Calu3 (cell line): ENCODE results near the gene IL5. TPM values are rescaled to one million over a fixed set of nuclear protein-coding genes. Genes with fewer than 3 reads are reported as not detected.
A peak's percentile ranks its signal among the peaks of the same experiment; 100 is the strongest.

Experiments
- BruUV-seq: library from RNA; stranded (reverse); fragments of 400-500 nt; replicated peaks from 2 replicates; lab custom pipeline; 2021; lab: Mats Ljungman, UMichigan
- CTCF ChIA-PET: fragments of 300-600 bp; sonication (Branson Sonifier 250); formaldehyde crosslinking; loops from one replicate; lab custom pipeline; 2022; ENCODE audit warnings: antibody characterized with exemption; lab: Charles Lee
- DNase-seq: peaks from one replicate; pipeline ENCODE4 v3.0.0; 2022
- H3K27ac Mint-ChIP-seq: one replicate; pipeline ENCODE4 v1.8.0; 2022; ENCODE audit warnings: mixed read lengths; ENCODE audit not compliant: unreplicated experiment
- H3K27me3 Mint-ChIP-seq: one replicate; pipeline ENCODE4 v1.8.0; 2022; ENCODE audit warnings: mixed read lengths; ENCODE audit not compliant: unreplicated experiment
- H3K36me3 Mint-ChIP-seq: one replicate; pipeline ENCODE4 v1.8.0; 2022; ENCODE audit warnings: mild to moderate bottlenecking, moderate library complexity, mixed read lengths; ENCODE audit not compliant: insufficient read depth, unreplicated experiment
- H3K4me1 Mint-ChIP-seq: one replicate; pipeline ENCODE4 v1.8.0; 2022; ENCODE audit warnings: mild to moderate bottlenecking, low read depth, mixed read lengths; ENCODE audit not compliant: unreplicated experiment
- H3K4me3 Mint-ChIP-seq: one replicate; pipeline ENCODE4 v1.8.0; 2022; ENCODE audit warnings: mild to moderate bottlenecking, low read depth, moderate library complexity, mixed read lengths; ENCODE audit not compliant: unreplicated experiment
- H3K9me3 Mint-ChIP-seq: one replicate; pipeline ENCODE4 v1.8.0; 2022; ENCODE audit warnings: low read depth, mixed read lengths; ENCODE audit not compliant: unreplicated experiment
- intact Hi-C: fragments of 100-400 bp; cut with micrococcal nuclease; formaldehyde crosslinking; loops from one replicate; pipeline ENCODE4 v1.10.0; 2022; ENCODE audit not compliant: unreplicated experiment
- total RNA-seq: library from RNA; stranded (reverse); gene quantifications from 2 replicates; pipeline ENCODE4 v1.2.3, GENCODE V29; 2022
- TF ChIP-seq, protein P1 (sequence below): fragments of 200-600 bp; IDR thresholded peaks from one replicate; pipeline ENCODE4 v1.8.0; 2022; ENCODE audit warnings: antibody characterized with exemption; ENCODE audit not compliant: unreplicated experiment

The IL5 gene
- total RNA-seq, 1 experiment from 2014 or later, result not detected

DNA sequence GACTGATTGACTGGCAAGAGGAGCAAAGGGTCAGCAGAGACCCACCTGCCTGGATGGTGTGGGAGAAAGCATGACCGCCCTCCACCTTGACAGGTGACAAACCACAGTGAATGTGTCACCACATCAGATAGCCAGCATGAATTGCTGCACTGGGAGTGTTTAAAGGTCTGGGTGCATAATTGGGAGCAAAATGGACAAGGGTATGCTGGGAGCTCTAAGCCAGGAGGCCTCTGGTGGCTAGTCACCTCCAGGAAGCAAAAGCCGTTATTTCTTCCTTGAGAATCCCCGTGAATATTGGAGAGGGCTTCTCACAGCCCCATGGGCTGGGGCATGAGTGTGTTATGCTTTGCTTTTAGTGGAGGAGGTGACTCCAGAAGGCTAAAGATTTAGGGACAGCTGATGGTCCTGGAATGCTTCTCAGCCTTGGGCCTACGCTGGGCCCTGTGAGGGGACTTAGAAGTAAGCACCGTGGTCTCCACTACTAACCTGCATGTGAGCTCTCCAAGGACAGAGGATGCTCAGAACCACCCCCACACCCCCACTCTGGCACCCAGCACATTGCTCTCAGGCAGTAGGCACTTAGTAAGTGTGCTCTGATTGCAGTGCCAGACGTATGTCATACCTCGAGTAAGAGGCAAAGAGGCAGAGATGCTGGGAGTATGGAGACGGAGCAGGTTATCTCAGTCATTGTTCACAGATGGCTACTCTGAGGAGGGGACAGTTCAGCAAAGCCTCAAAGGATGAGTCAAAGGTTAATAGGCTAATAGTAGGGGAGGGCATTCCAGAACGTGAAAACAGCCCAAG lies 43.7 kb downstream of the IL5 start:
- Mint-ChIP-seq H3K9me3 (no peaks in the 10 kb centered on the region), H3K36me3 (peaks cover 47% of the 10 kb centered on the region), H3K4me3 (no peak overlapping the region), H3K4me1 (peaks cover 72% of the 10 kb centered on the region), H3K27ac (no peak overlapping the region), H3K27me3 (no peaks in the 10 kb centered on the region)
- intact Hi-C loops, result loop anchor here (10.0 kb wide), 1 partner anchor 205 kb away; the partner anchor contains the start of gene SLC22A4
- no TSS peak for BruUV-seq
- DNase-seq, result no peak
- CTCF ChIA-PET, result interaction anchor here (0.6 to 8.0 kb wide), 7 partner anchors 9 to 112 kb away, joined by 3 to 83 read pairs (median 6); partner anchors contain the start of gene IRF1
- TF ChIP-seq, protein P1, sequence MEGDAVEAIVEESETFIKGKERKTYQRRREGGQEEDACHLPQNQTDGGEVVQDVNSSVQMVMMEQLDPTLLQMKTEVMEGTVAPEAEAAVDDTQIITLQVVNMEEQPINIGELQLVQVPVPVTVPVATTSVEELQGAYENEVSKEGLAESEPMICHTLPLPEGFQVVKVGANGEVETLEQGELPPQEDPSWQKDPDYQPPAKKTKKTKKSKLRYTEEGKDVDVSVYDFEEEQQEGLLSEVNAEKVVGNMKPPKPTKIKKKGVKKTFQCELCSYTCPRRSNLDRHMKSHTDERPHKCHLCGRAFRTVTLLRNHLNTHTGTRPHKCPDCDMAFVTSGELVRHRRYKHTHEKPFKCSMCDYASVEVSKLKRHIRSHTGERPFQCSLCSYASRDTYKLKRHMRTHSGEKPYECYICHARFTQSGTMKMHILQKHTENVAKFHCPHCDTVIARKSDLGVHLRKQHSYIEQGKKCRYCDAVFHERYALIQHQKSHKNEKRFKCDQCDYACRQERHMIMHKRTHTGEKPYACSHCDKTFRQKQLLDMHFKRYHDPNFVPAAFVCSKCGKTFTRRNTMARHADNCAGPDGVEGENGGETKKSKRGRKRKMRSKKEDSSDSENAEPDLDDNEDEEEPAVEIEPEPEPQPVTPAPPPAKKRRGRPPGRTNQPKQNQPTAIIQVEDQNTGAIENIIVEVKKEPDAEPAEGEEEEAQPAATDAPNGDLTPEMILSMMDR, result no peak

DNA sequence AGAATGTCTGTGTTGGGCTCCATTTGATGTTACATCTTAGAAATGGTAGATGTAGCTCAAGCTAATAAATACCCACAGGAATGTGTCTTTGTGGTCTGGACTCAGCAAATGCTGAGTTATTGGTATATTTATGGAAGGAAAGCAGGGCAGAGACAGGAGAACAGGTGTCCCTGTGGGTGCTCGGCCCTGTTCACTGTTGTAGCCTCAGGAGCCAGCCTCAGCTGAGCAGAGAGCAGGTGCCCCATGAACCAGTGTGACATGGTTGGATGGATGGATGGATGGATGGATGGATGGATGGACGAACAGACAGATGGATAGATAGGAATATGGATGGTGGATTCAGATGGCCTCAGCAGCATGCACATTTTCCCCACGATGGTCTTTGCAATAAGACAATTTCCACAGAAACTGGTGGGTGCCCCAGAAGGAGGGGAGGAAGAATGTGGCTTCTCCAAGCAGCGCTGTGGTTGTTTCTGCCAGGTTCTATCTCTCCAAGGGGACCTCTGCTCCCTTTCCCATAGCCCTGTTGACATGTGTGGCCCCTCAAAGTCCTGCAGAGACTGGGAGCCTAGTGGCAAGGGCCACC lies 44.5 kb downstream of the IL5 start:
- Mint-ChIP-seq H3K4me3 (no peak overlapping the region), H3K4me1 (peaks cover 81% of the 10 kb centered on the region), H3K27ac (peak overlapping the region; percentile 11), H3K9me3 (no peaks in the 10 kb centered on the region), H3K36me3 (peaks cover 47% of the 10 kb centered on the region), H3K27me3 (no peaks in the 10 kb centered on the region)
- no peak for DNase-seq
- TF ChIP-seq, protein P1, result no peak
- BruUV-seq, result no TSS peak
- intact Hi-C loops, result loop anchor here (10.0 kb wide), 1 partner anchor 204 kb away; the partner anchor contains the start of gene SLC22A4
- CTCF ChIA-PET, result interaction anchor here (0.6 to 8.0 kb wide), 7 partner anchors 8 to 126 kb away, joined by 3 to 83 read pairs (median 4); partner anchors contain the start of gene IRF1

DNA sequence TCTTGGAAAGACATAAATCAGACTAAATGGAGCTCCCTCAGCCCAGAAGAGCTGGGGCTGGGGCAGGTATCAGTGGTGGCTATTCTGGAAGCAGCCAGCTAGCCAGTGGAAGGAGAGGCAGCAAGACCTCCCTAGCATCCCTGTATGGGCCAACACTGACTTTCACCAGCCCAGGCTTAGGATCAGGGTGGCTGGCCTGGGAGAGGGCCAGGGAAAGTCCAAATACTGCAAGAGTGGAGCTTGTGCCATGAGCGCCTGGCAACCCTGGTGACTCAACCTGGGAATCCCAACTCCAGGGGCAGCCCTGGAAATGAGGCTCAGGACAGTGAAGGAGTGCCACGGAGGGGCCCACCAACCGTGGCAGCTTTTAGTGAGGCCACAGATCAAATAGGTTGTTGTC lies 45.2 kb downstream of the IL5 start:
- no TSS peak for BruUV-seq
- no peak for DNase-seq
- Mint-ChIP-seq H3K4me1 (peaks cover 79% of the 10 kb centered on the region), H3K36me3 (peaks cover 47% of the 10 kb centered on the region), H3K27me3 (no peaks in the 10 kb centered on the region), H3K9me3 (no peaks in the 10 kb centered on the region), H3K27ac (peak overlapping the region; percentile 11), H3K4me3 (peak overlapping the region; percentile 86)
- CTCF ChIA-PET, result interaction anchor here (0.9 to 8.0 kb wide), 9 partner anchors 8 to 127 kb away, joined by 3 to 83 read pairs (median 4); partner anchors contain the start of gene IRF1
- intact Hi-C loops, result loop anchor here (10.0 kb wide), 1 partner anchor 203 kb away; the partner anchor contains the start of gene SLC22A4
- TF ChIP-seq, protein P1, result no peak

DNA sequence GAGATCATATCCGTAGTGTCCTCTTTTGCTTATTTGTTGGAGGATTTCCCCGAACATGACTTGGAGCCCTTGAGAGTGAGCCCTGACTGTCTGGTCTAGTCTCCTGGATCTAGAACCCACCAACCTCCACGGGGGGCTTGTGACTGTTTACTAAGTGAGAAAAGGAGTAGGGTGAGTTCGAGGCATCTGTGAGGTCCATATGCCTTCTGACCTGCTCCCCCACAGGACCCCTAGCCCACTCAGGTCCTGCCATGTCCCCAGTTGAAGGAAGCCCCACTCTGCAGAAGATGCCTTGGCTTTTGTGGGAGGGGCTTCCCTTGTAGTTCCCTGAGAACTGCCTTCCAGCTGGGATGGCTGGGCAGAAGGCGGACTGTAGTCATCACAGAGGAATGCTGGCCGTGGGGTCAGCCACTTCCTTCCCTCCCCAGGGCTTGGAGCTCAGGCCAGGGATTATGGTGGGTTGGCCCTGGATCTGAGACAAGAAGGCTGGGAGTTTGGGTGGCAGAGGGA lies 45.8 kb downstream of the IL5 start:
- Mint-ChIP-seq H3K4me1 (peaks cover 74% of the 10 kb centered on the region), H3K36me3 (peaks cover 47% of the 10 kb centered on the region), H3K27ac (peak overlapping the region; percentile 11), H3K4me3 (peak overlapping the region; percentile 86), H3K9me3 (no peaks in the 10 kb centered on the region), H3K27me3 (no peaks in the 10 kb centered on the region)
- DNase-seq, result peak; percentile 83
- BruUV-seq, result no TSS peak
- TF ChIP-seq, protein P1, result no peak
- intact Hi-C loops, result loop anchor here (2.0 to 10.0 kb wide), 2 partner anchors 83 to 203 kb away; partner anchors contain the start of gene SLC22A4
- CTCF ChIA-PET, result interaction anchor here (0.9 to 8.0 kb wide), 8 partner anchors 8 to 126 kb away, joined by 3 to 83 read pairs (median 4); no protein-coding TSS in a partner anchor
